Endothelial cell of umbilical vein (primary cell): ENCODE data around the gene FMO1. TPM values are rescaled to one million over a fixed set of nuclear protein-coding genes. Genes with fewer than 3 reads are reported as not detected.

Experiments
- BruUV-seq: library from RNA; stranded (reverse); fragments of 400-500 nt; replicated peaks from 2 replicates; lab custom pipeline; 2021; lab: Mats Ljungman, UMichigan
- CTCF ChIA-PET: fragments of 300-600, 350-600 bp; sonication (Branson Sonifier 250); formaldehyde crosslinking; loops from one replicate; lab custom pipeline; 2021; ENCODE audit warnings: antibody characterized with exemption, inconsistent platforms; lab: Charles Lee
- POLR2A ChIA-PET: fragments of 300-600, 350-600 bp; sonication (Branson Sonifier 250); formaldehyde crosslinking; loops from one replicate; lab custom pipeline; 2021; ENCODE audit warnings: antibody characterized with exemption, inconsistent platforms; lab: Charles Lee
- DNase-seq: peaks from one replicate; pipeline ENCODE4 v3.0.0-alpha.2; 2011; ENCODE audit warnings: low read depth, low spot score
- FAIRE-seq: peaks from 2 replicates; lab custom pipeline; 2011; peaks lifted over from hg19 to GRCh38; lab: Jason Lieb, UNC
- H2AFZ ChIP-seq: 2 replicates; pipeline ENCODE4 v1.6.0; 2012; ENCODE audit warnings: low read depth, low read length, control low read depth, inconsistent platforms
- H3K27ac ChIP-seq: 2 replicates; pipeline ENCODE4 v1.5.1; 2011; ENCODE audit warnings: low read depth, mild to moderate bottlenecking, control low read depth, low read length, moderate library complexity; ENCODE audit not compliant: insufficient read depth
- H3K27me3 ChIP-seq, 2 experiments: 2 replicates each; pipeline versions ENCODE4 v1.6.0 to v1.6.1; 2011; ENCODE audit warnings: low read length in 2 of 2, mixed read lengths in 1 of 2; ENCODE audit not compliant: control insufficient read depth in 2 of 2, insufficient read depth in 2 of 2
- H3K36me3 ChIP-seq, 2 experiments: 2 replicates in 1 of 2; 3 replicates in 1 of 2; pipeline ENCODE4 v1.5.1; 2011; ENCODE audit warnings: low read length in 2 of 2, mild to moderate bottlenecking in 1 of 2, moderate library complexity in 1 of 2; ENCODE audit not compliant: control insufficient read depth in 2 of 2, insufficient read depth in 2 of 2; ENCODE audit errors: extremely low read depth in 1 of 2
- H3K4me1 ChIP-seq: 3 replicates; pipeline ENCODE4 v1.5.1; 2011; ENCODE audit warnings: mild to moderate bottlenecking, low read length; ENCODE audit not compliant: control insufficient read depth, insufficient read depth; ENCODE audit errors: extremely low read depth
- H3K4me2 ChIP-seq: 2 replicates; pipeline ENCODE4 v1.6.1; 2011; ENCODE audit warnings: low read length, control low read depth, mixed read lengths; ENCODE audit not compliant: insufficient read depth
- H3K4me3 ChIP-seq, 3 experiments: fragments of 200-600 bp in 1 of 3; sonication (generic), shearing (Covaris generic) in 1 of 3; replicated peaks in 1 of 3; 2 replicates each; pipeline ENCODE4 v1.5.1; 2011 to 2016; ENCODE audit warnings: control low read depth in 3 of 3, low read length in 3 of 3, mild to moderate bottlenecking in 2 of 3, inconsistent platforms in 1 of 3, low read depth in 1 of 3, moderate library complexity in 1 of 3; ENCODE audit not compliant: insufficient read depth in 1 of 3
- H3K79me2 ChIP-seq: 2 replicates; pipeline ENCODE4 v1.6.0; 2012; ENCODE audit warnings: low read length, inconsistent platforms; ENCODE audit not compliant: control insufficient read depth, insufficient read depth
- H3K9ac ChIP-seq: replicated peaks from 2 replicates; pipeline ENCODE3; 2011; ENCODE audit warnings: low read length, control low read depth; ENCODE audit not compliant: insufficient read depth; ENCODE audit errors: extremely low read depth
- H3K9me1 ChIP-seq: replicated peaks from 3 replicates; pipeline ENCODE4 v1.6.0; 2011; ENCODE audit warnings: mild to moderate bottlenecking, low read length; ENCODE audit not compliant: control insufficient read depth, insufficient read depth; ENCODE audit errors: extremely low read depth
- H3K9me3 ChIP-seq: replicated peaks from 2 replicates; pipeline ENCODE4 v1.5.1; 2012; ENCODE audit warnings: low read length, inconsistent platforms; ENCODE audit not compliant: control insufficient read depth, insufficient read depth
- H4K20me1 ChIP-seq: replicated peaks from 2 replicates; pipeline ENCODE3; 2011; ENCODE audit warnings: mild to moderate bottlenecking, low read length; ENCODE audit not compliant: control insufficient read depth, insufficient read depth; ENCODE audit errors: extremely low read depth
- EZH2 ChIP-seq: IDR thresholded peaks from 2 replicates; pipeline ENCODE4 v1.6.1; 2012; ENCODE audit warnings: borderline replicate concordance, low read depth, mild to moderate bottlenecking, moderate library complexity, low read length, inconsistent platforms; ENCODE audit not compliant: severe bottlenecking
- FOS ChIP-seq: IDR thresholded peaks from 2 replicates; pipeline ENCODE4 v1.6.1; 2011; ENCODE audit warnings: mild to moderate bottlenecking, low read length, moderate library complexity, borderline replicate concordance; ENCODE audit not compliant: insufficient read depth
- GATA2 ChIP-seq: IDR thresholded peaks from 2 replicates; pipeline ENCODE4 v1.7.0; 2011; ENCODE audit warnings: low read depth, mild to moderate bottlenecking, moderate library complexity, mixed read lengths, low read length; ENCODE audit not compliant: insufficient read length, insufficient read depth
- JUN ChIP-seq: IDR thresholded peaks from 2 replicates; pipeline ENCODE4 v1.6.1; 2011; ENCODE audit warnings: borderline replicate concordance, low read depth; ENCODE audit not compliant: insufficient read length, insufficient read depth
- MYC ChIP-seq: IDR thresholded peaks from one replicate; pipeline ENCODE4 v1.6.1; 2011; ENCODE audit warnings: mild to moderate bottlenecking, low read depth, low read length
- POLR2A ChIP-seq: IDR thresholded peaks from 2 replicates; pipeline ENCODE4 v1.6.1; 2012; ENCODE audit warnings: low read depth, mild to moderate bottlenecking, control low read depth, low read length
- POLR2AphosphoS5 ChIP-seq: IDR thresholded peaks from 2 replicates; pipeline ENCODE4 v1.6.1; 2012; ENCODE audit warnings: low read depth, mild to moderate bottlenecking, control low read depth, low read length, moderate library complexity; ENCODE audit not compliant: insufficient read depth
- dilution Hi-C: fragments of 300-500 bp; cut with MboI; formaldehyde crosslinking; loops from one replicate; pipeline ENCODE4 v1.15.0; 2019; ENCODE audit warnings: low sequenced_read_pairs; ENCODE audit not compliant: extremely low pct_ligation_motif_present
- intact Hi-C: fragments of 100-400 bp; cut with micrococcal nuclease; formaldehyde crosslinking; loops from one replicate; pipeline ENCODE4 v1.10.0; 2022
- polyA plus RNA-seq, 4 experiments: library from polyadenylated mRNA; depleted of rRNA in 3 of 4; stranded (reverse) in 3 of 4; unstranded in 1 of 4; fragments of >200 nt; gene quantifications; 2 replicates each; pipeline versions ENCODE4 v1.2.1 to v1.2.3, GENCODE V29; 2011 to 2012; ENCODE audit warnings: missing spikeins in 1 of 4
- total RNA-seq: library from RNA; stranded (reverse); gene quantifications from 2 replicates; pipeline ENCODE4 v1.2.3, GENCODE V29; 2021
- TF ChIP-seq, protein P1 (sequence below), 2 donors: IDR thresholded peaks; 1 replicate in 1 of 2; 2 replicates in 1 of 2; pipeline ENCODE4 v1.5.1; 2011; ENCODE audit warnings: low read length in 2 of 2, mild to moderate bottlenecking in 2 of 2, moderate library complexity in 2 of 2, control low read depth in 1 of 2, inconsistent platforms in 1 of 2, low read depth in 1 of 2; ENCODE audit not compliant: insufficient read depth in 1 of 2; ENCODE audit errors: extremely low read depth in 1 of 2
- TF ChIP-seq, protein P2 (sequence below): IDR thresholded peaks from 2 replicates; pipeline ENCODE4 v1.6.1; 2011; ENCODE audit not compliant: insufficient read depth, insufficient read length

Gene FMO1
- total and polyA plus RNA-seq, 2 donors (not counting 3 experiments of a cell fraction or from before 2014, with no cell fraction given), result not detected

DNA sequence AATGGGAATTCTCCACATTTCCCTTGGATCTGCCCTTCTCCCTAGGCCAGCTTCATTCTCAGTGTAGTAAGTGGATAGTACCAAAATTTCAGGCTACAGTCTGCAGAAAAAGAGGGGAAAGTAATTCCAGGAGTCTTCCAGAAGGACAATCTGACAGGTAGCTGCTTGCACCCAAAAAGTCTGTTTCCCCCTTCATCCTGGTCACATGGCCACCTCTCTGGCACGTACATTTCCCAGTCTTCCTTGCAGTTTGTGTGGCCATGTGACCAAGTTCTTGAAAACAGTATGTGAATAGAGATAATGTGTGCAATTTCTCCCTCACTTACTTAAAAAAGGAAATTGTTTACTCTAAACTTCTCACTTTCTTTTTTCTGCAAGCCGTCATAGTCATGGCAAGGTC, 51.0 kb downstream of the FMO1 start:
- H3K27ac ChIP-seq, result no peak overlapping the region
- H3K79me2 ChIP-seq, result no peaks in the 10 kb centered on the region
- no peaks in the 10 kb centered on the region for H3K4me1 ChIP-seq
- ChIA-PET POLR2A (no interaction called here), CTCF (no interaction called here)
- H3K36me3 ChIP-seq, result no peaks in the 10 kb centered on the region
- FAIRE-seq (no peak), DNase-seq (no peak)
- no peaks in the 10 kb centered on the region for H4K20me1 ChIP-seq
- H3K4me2 ChIP-seq, result no peak overlapping the region
- no peak overlapping the region for H3K9ac ChIP-seq
- no peaks in the 10 kb centered on the region for H3K9me3 ChIP-seq
- no TSS peak for BruUV-seq
- no peaks in the 10 kb centered on the region for H3K9me1 ChIP-seq
- H3K27me3 ChIP-seq, result no peaks in the 10 kb centered on the region
- TF ChIP-seq GATA2, result no peak
- TF ChIP-seq, protein P1, sequence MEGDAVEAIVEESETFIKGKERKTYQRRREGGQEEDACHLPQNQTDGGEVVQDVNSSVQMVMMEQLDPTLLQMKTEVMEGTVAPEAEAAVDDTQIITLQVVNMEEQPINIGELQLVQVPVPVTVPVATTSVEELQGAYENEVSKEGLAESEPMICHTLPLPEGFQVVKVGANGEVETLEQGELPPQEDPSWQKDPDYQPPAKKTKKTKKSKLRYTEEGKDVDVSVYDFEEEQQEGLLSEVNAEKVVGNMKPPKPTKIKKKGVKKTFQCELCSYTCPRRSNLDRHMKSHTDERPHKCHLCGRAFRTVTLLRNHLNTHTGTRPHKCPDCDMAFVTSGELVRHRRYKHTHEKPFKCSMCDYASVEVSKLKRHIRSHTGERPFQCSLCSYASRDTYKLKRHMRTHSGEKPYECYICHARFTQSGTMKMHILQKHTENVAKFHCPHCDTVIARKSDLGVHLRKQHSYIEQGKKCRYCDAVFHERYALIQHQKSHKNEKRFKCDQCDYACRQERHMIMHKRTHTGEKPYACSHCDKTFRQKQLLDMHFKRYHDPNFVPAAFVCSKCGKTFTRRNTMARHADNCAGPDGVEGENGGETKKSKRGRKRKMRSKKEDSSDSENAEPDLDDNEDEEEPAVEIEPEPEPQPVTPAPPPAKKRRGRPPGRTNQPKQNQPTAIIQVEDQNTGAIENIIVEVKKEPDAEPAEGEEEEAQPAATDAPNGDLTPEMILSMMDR (IDR thresholded peaks at IDR 0.05; ENCODE audit: extremely low read depth in 1 of 2, insufficient read depth in 1 of 2, low read depth in 1 of 2, low read length in 2 of 2), result no peak
- no peak for TF ChIP-seq FOS
- no peak for TF ChIP-seq MYC
- TF ChIP-seq JUN, result no peak
- TF ChIP-seq, protein P2, sequence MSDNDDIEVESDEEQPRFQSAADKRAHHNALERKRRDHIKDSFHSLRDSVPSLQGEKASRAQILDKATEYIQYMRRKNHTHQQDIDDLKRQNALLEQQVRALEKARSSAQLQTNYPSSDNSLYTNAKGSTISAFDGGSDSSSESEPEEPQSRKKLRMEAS, result no peak
- TF ChIP-seq EZH2, result no peak
- TF ChIP-seq POLR2A, result no peak
- no peak for TF ChIP-seq POLR2AphosphoS5
- dilution Hi-C loops (no loop called here), intact Hi-C loops (no loop called here)
- no peak overlapping the region for H2AFZ ChIP-seq
- H3K4me3 ChIP-seq, result no peak overlapping the region
